Vagina (tissue), 2 donors: ENCODE results near the gene TRIM36.

Experiments used
- POLR2A ChIP-seq, 2 donors: fragments of 450-650 bp; IDR thresholded peaks; one replicate each; pipeline ENCODE4 v1.6.1; 2017; ENCODE audit warnings: antibody characterized with exemption in 2 of 2, mild to moderate bottlenecking in 2 of 2, moderate library complexity in 2 of 2
- TF ChIP-seq, protein P1 (sequence below), 3 experiments: fragments of 450-650 bp in 2 of 3; fragments of 200-600 bp in 1 of 3; sonication (generic) in 1 of 3; IDR thresholded peaks; one replicate each; pipeline ENCODE4 v1.5.1; 2017 to 2019; ENCODE audit warnings: antibody characterized with exemption in 3 of 3, mild to moderate bottlenecking in 2 of 3, moderate library complexity in 2 of 3

DNA sequence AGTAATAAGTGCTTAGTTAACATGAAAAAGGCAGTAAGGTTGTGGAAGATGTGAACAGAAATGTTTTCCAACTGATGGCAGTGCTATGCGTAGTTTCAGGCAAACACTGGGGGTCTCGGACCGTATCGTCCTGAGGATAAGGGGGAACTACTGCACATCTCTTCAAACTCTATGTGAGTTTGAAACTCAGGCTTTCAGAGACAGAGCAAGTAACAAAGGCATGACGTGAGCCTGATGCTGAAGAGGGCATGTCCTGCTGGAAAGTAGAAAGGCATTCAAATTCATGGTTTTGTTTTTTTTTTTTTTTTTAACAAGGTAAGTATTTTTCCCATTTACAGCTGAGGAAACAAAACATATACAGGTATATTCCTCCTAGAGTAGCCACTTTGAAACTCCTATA, 59.9 kb downstream of the TRIM36 start:
- TF ChIP-seq, protein P1, sequence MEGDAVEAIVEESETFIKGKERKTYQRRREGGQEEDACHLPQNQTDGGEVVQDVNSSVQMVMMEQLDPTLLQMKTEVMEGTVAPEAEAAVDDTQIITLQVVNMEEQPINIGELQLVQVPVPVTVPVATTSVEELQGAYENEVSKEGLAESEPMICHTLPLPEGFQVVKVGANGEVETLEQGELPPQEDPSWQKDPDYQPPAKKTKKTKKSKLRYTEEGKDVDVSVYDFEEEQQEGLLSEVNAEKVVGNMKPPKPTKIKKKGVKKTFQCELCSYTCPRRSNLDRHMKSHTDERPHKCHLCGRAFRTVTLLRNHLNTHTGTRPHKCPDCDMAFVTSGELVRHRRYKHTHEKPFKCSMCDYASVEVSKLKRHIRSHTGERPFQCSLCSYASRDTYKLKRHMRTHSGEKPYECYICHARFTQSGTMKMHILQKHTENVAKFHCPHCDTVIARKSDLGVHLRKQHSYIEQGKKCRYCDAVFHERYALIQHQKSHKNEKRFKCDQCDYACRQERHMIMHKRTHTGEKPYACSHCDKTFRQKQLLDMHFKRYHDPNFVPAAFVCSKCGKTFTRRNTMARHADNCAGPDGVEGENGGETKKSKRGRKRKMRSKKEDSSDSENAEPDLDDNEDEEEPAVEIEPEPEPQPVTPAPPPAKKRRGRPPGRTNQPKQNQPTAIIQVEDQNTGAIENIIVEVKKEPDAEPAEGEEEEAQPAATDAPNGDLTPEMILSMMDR (IDR thresholded peaks at IDR 0.05), result no peak
- no peak for TF ChIP-seq POLR2A (IDR thresholded peaks at IDR 0.05)
